ENCODE data around the gene DCHS2.
"Not testable (repeated sequence)": the region's sequence is repeated elsewhere in the genome, so short reads cannot be mapped to it uniquely, and the experiment has no call there.

- TF ChIP-seq CTCF, POLR2A, EP300 (IDR thresholded peaks at IDR 0.05): not testable (repeated sequence)
Measured at GRCh38 chr4:154217384-154217783, 274.2 kb downstream of the DCHS2 start.

Data from tibial nerve (tissue), 4 donors.